HG02610 (cell line): ENCODE measurements around the gene NDEL1.

Experiments used
- ATAC-seq: cut with Tn5 transposase; IDR thresholded peaks from one replicate; pipeline ENCODE4 v1.9.1; 2021; ENCODE audit warnings: mild to moderate bottlenecking, moderate library complexity; ENCODE audit not compliant: unreplicated experiment

NDEL1 gene

DNA sequence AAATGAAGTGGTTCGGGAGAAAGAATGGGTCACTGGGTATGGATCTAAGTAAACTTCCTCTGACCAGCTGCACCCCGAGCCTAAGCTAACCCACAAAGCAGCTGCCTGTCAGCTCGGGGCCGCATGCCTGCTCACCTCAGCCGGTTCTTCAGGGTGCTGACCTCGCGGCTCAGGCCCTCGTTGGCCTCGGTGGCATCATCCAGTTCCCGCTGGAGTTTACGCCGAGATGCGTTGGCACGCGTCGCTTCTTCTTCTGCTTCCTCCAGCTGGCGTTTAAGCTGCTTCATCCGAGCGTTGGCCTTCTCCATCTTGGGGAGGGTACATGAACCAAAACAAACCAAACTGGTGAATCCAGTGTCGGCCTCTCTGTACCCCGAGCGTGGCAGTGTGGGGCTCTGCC, 41.1 kb downstream of the NDEL1 start:
- ATAC-seq: no peak

DNA sequence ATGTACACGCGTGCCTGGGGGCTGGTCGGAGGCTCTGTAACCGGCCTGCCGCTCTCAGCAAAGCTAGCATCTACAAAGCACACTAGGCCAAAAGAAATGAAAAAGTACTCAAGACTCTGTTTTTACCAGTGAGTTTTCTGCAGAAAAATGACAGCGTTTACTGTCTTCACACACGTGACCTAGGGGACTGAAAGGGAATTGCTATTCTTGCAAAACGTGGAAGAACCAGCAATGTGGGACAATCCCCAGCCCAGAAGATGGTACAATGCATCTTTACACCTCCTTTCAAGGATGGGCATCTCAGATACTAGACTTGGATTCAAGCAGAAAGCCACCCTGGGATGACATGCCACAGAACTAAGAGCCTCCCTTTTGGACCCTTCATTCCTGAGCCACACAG, 41.5 kb downstream of the NDEL1 start:
- ATAC-seq: no peak

DNA sequence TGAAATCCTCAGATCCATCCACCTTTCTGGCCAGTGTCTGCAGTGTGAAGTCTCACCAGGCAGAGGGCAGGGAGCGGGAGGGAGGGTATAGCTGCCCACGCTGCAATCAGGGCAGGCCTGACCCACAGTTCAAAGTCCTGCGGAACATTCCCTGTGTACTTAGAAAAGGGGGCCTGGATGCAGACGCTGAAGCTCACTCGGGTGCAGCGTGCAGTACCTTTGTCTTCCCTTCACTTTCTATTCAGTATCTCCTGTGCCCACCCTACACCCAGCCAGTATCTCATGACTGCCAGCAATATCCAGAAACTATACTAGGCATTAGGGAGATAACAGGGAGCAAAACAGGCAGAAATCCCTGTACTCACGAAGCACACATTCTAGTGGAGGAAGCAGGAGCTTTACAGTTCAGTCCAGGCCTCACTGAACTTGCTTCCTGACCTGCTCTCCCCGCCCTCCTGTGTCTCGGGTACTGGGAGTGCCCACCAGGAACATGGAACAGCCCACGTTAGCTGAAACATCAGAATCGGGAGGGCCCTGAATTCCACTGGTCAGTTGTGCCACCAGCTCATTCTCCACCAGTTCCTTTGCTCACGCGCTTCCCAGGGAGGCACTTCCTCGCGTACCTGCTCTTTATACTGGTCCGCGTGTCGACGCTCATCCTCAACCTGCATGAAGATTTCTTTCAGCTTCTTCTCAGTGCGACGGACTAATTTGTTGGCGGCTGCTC, 42.2 kb downstream of the NDEL1 start:
- ATAC-seq: no peak

DNA sequence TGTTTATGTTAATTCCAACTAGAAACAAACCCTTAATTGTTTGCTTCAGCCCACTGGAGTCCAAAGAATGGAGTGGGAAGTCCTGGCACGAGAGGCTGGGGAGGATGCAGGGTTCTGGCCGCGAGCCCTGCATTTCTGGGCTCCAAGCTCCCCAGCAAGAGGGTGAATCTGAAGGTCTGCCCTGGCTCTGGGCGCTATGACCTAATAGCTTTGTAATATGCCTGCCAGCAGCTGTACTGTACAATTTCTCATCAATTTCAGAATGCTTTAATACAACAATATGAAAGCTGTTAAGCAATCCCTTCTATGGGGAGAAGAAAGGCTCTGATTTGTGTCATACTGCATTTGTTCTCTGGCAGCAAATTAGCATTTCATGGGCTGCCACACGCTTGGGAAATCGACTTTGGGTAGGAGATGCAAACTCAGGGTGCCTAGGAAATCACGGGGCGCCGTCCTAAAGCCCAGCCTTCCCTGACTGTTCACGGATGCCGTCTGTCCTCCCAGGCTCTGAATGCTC, 43.8 kb downstream of the NDEL1 start:
- ATAC-seq: no peak

DNA sequence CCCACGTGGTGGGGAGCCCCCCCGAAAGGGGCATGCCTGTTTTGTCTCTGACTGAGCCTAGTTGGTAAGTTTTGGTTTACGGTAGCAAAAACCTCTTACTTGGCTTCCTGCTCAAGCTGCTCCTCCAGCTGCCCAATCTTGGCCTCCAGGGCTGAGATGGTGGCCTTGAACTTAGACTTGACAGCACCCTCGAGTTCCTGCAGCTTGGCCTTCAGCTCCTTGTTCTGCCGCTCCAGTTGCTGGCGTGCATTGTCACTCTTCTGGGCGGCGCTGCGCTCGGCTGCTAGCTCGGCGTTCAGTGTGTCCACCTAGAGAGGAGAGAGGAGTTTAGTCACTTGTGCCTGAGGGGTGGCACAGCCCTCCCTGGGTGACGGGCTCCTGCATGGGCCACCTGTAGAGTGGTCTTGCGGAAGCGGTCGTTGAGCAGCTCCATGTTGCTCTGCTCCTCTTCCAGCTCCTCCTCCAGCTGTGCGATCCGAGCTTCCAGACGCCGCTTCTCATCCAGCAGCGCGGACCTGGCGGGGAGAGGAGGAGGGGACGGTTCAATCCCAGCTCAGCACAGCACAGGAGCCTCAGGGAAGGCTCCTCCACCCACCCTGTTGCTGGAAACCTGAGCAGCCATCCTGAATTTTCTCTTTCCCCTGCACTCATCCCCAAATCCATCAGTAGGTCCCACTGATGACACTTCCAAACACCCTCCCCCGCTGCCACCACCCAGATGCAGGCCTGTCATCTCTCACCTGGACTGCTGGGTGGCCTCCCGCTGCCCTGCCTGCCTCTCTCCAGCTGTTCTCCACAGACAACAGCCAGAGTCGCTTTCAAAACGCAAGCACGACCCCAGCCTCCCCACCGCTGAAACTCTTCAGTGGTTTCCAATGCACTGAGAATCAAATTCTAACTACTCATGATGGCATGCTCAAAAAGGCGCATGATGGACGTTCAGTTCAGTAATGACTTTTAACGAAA, 44.6 kb downstream of the NDEL1 start:
- ATAC-seq: no peak

DNA sequence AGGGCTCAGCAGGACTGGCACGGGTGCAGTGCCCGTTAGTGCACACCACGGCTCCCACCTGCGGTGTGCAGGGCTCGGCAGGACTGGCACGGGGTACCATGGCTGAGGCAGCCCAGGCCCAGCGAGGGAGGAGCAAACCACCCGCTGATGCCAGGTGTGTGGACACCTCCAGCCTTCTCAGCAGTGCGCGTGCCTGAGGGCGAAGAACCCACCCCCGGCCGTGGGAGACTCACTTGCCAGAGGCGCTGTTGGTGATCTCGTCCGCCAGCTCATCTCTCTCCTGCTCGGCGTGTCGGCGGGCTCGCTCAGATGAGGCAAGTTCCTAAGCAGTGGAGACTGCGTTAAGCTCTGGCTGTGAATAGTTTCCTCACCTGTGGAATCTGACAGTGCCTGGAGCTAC, 45.4 kb downstream of the NDEL1 start:
- no peak for ATAC-seq

DNA sequence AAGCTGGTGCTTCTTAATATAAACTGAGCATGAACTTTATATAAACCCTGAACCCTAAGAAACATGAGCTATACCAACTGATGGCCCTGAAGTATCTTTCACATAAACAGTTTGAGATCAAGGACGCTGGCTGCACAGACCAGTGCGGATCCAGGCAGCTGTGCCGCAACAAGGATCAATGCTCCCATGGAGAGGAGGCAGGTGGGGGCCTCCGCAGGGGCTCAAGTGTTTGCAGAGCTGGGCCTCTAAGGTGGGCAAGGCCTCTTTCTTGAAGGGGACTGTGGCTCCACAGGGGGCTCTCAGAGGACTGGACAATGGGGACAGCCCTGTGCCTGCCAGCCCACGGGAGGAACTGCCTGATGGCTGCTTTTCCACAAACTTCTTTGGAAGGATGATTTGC, 46.0 kb downstream of the NDEL1 start:
- ATAC-seq: no peak

DNA sequence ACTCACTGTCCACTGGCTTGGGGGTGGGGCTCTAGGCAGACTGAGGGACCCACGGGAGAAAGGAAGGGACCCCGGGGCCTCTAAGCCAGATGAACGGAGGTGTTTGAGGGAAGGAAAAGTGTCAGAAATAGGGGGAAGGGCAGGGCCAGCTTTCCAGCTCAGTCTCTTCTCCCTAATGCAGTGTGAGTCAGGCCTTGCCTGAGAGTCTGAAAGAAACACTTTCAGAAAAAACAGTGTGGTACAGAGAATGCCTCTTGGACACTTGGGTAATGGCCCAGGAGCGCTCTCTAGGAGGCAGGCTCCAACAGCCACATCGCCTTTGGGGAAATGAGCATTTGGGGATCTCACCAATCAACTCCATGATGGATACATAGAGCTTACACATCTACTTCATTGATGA, 46.9 kb downstream of the NDEL1 start:
- ATAC-seq: no peak

DNA sequence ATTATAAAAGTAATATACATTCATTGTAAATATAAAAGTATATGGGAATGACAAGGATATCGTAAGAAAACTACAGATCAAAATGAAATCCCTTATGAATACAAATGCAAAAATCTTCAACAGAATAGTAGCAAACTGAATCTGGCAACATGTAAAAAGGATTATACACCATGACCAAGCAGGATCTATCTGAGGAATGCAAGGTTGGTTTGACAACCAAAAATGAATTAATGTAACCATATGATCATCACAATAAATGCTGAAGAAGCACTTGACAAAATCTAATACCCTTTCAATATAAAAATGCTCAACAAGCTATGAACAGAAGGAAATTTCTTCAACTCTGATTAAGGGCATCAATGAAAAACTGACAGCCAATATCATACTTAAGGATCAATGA, 48.8 kb downstream of the NDEL1 start:
- ATAC-seq: no peak

DNA sequence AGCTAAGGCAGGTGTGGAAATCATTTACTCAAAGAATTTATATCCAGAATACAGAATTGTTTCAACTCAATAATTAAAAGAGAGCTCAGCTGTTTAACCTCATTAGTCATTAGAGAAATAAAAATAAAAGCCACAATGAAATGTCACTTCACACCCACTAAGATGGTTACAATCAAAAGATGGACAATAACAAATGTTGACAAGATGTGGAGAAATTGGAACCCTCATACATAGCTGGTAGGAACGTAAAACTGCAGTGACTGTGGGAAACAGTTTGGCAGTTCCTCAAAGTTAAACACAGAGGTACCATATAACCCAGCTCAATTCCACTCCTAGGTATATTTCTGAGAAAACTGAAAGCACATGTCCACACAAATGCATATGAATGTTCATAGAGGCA, 49.8 kb downstream of the NDEL1 start:
- ATAC-seq: no peak

DNA sequence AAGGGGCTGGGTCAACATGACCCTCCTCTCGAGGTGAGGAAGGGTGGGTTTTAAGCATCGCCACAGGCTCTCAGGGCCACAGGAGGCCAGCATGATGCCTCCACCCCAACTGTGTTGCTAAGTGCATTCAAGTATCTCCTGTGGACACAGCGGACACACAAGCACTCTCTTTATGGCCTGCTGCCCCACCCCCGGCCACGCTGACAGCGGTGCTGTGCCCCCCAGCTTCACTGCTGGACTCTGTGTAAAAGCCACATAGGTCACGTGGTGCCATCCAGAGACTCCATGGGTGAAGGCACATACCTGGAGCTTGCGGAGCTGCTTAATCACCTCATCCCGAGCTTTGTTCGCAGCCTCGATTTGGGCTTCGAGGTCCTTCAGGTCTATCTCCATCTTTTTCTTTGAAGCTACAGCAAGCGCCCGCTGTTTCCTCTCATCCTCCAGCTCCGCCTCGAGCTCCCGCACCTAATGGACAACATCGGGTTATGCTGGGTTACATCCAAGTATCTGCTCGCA, 51.5 kb downstream of the NDEL1 start:
- no peak for ATAC-seq

DNA sequence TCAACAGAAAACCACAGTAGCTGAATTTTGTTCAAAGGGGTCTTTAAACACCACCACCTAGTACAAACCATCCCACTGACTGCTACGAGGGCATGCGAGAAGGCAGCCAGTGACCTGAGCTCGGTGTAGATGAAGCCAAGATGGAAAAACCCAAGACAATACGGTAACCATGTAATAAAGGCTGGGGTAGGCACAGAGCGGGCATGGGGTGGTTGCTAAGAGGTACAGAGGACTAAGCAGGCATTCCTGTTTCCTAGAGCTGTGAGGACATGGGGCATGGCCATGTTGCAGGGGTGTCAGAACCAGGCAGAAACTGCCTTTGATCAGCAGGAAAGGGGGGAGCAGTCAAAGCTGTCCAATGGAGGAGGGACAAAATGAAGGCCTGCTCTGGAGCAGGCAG, 52.1 kb downstream of the NDEL1 start:
- ATAC-seq: no peak

DNA sequence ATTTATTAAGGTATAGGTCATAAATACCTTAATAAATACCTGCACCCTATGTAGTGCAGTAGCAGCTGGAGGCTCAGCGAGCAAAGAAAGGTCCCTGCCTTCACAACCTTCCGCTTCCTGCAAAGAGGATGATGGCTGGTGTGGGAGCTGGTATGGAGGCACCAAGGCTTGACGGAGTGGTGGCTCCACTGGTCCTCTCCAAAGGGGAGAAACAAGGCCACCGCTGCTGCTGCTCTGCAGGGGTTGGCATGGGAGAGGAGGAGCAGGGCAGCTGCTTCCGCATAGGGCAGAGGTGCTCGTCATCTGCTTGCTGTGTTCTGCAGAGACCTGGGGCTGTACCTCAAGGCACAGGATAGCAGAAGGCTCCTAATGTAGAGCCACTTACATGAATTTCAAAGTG, 52.8 kb downstream of the NDEL1 start:
- ATAC-seq: no peak

DNA sequence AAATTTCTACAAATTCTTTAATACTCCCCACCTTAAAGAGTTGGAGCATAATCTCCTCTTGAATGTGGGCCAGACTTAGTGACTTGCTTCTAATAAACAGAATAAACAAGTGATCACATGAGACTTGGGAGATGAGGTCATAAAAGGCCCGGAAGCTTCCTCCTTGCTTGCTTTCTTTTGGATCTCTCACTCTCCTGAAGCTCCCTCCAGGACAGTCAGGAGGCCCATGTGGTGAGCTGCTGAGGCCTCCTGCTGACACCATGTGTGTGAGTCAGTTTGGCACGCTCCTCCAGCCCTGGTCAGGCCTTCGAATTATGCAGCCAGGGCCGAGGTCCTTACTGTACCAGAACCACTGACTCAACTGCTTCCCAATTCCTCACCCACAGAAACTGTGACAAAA, 53.2 kb downstream of the NDEL1 start:
- ATAC-seq: no peak

DNA sequence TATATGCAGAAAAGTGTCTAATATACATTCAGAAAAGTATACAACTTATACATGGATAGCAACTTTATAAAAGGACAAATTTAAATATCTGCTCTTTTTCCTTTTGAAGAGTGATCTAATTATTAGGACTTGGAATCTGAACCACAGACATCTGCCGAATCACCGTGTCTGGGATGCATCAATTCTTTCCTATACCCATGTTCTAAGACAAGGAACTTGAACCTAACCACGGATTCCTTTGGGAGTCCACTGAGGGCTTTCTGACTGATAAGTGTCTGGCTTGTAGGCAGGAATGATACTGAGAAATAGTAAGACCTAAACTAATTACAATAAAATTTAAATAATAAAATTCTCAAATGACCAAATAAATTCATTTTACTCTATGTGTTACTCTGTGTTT, 54.2 kb downstream of the NDEL1 start:
- no peak for ATAC-seq

DNA sequence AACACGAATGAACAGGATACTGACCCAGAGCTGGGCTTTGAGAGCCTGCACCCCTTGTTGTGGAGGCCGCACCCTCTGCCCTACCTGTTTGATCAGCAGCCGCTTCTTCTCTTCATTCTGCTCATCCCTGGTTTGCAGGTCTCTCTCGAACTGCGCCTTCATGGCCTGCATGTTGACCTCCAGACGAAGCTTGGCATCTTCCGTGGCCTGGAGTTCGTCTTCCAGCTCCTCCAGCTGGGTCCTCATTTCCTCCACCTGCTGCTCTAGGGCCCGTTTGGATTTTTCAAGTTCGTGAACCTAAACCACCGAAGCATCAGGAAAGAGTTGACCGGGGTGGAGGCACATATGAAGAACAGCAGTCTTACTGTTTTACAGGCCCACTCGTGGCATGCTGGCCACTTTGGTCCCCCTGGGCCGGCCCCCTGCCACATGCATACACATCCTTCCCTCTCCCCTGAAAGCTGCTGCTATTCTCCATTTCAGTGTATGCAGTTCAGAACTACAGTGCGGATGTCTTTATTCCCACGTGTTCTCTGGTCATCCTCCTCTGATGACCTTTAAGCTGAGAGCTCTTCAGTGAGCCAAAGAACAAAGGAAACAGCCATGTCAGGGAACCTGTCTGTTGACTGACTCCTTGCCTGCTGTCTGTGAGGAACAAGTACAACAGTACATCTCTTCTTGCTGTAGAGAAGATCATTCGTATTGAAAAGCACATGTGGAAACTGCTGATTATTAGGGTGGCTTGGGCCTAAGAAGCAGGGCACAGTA, 54.8 kb downstream of the NDEL1 start:
- no peak for ATAC-seq

DNA sequence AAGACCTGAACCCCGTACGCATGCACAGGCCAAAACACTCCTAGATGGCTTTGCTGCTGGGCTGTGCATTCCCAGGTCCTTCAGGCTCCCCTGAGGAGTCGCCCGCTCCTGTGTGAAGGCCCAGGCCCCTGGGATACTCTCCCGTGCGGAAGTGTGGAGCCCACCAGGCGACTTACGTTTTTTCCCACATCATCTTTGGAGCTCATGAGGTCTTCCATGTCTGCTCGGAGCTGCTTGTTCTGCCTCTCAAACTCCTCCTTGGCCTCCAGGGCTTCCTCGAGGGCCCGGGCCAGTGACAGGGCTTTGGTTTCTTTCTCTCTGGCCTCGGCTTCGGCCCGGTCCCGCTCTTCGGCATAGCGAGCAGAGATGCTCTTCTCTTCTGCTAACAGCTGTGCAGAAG, 56.4 kb downstream of the NDEL1 start:
- no peak for ATAC-seq

DNA sequence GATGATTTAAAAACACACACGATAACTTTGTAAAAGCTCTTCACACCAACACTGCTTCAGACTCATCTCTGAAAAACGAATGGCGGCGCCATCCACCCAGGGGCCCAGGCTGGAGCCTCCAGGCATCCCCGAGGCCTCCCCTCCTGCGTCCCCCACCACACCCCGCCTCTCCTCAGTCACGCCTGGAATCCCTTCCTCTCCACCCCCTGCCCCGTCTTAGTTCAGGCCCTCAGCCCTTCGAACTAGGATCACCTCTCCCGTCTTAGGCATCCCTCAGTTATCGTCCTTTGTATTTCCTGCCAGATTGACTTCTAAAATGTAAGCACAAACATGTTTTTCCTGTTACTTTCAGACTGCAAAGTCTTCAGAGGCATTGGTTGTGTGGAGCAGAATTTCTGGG, 58.3 kb downstream of the NDEL1 start:
- no peak for ATAC-seq

DNA sequence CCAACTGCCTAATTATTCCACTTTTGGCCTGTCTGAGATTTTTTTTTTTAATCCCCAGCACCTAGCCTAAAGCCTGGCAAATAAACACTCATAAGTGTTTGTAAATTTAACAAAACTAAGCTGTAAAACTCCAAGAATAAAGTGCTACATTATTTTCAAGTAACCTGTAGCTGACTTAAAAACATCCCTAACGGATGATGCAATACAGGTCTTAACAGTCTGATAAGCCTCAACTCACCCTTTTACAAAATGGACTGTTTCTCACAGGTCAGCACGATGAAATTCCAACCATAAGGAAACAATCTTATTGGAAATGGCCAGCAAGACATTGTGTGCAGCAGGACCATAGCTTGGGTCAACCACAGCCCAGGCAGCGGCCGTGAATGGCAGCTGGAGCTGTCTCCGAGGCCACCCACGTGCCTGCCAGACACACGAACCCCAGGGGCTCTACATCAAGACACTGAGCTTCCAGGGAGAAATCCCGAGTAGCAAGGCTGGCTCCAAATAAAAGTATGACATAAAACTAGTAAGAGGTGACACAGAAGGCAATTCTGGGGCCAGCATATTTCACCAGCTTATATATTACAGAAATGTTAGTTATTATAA, 58.9 kb downstream of the NDEL1 start:
- ATAC-seq: no peak

DNA sequence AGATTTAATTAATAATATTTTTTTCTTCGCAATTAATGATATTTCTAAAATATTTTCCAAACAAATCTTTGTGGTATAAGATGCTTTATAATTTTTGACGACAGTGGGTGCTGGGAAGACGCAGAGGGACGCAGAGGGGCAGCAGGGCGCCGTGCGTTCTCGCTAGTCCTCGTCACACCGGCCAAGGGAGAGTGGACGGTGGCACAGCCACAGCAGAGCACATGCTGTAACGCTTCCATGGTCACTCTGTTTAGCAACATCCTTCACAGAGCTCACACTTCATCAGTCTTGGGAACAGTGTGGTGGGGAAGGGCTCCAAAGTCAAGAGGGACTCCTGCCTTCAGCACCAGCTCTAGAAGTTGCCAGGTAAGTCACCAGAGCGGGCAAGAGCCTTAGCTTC, 60.4 kb downstream of the NDEL1 start:
- no peak for ATAC-seq

DNA sequence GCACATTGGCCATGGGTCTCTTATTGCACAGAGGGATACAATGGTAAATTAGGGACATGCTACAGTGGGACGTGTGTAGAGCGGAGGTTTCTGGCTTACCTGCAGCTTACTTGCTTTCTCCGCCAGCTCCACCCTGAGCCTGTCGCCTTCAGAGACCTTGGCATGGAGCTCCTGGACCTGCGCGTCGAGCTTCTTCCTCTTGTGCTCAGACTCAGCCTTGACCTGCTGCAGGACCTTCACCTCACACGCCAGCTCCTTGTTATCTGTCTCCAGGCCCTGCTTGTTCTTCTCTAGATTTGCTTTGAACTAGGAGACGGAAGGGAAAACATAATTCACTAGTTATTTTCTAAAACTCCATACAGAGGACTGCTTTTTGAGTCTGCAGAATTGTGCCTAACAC, 63.5 kb downstream of the NDEL1 start:
- no peak for ATAC-seq
